HG02852 (cell line): Measurements from ENCODE around the gene SLC23A3.

ENCODE experiments used
- ATAC-seq: cut with Tn5 transposase; IDR thresholded peaks from one replicate; pipeline ENCODE4 v1.9.1; 2021; ENCODE audit warnings: mild to moderate bottlenecking, moderate library complexity; ENCODE audit not compliant: unreplicated experiment

SLC23A3 gene

GRCh38 chr2:219155054-219155644 is 14.7 kb downstream of the SLC23A3 start:
- no peak for ATAC-seq

GRCh38 chr2:219149667-219150066 is 20.2 kb downstream of the SLC23A3 start:
- no peak for ATAC-seq

- no peak for ATAC-seq
Observed at GRCh38 chr2:219142329-219142728, 27.5 kb downstream of the SLC23A3 start.

- ATAC-seq = no peak
Observed at GRCh38 chr2:219140722-219141121, 29.1 kb downstream of the SLC23A3 start.

- ATAC-seq = no peak
Observed at GRCh38 chr2:219133976-219134375, 35.9 kb downstream of the SLC23A3 start.

GRCh38 chr2:219131744-219132143 is 38.1 kb downstream of the SLC23A3 start:
- ATAC-seq = no peak

- no peak for ATAC-seq
Observed at GRCh38 chr2:219131327-219131726, 38.5 kb downstream of the SLC23A3 start.

GRCh38 chr2:219129589-219129988 is 40.2 kb downstream of the SLC23A3 start:
- ATAC-seq = no peak

GRCh38 chr2:219128396-219128795 is 41.4 kb downstream of the SLC23A3 start:
- ATAC-seq = no peak

- no peak for ATAC-seq
Observed at GRCh38 chr2:219127037-219127635, 42.7 kb downstream of the SLC23A3 start.

GRCh38 chr2:219126555-219126954 is 43.3 kb downstream of the SLC23A3 start:
- no peak for ATAC-seq

- ATAC-seq = no peak
Observed at GRCh38 chr2:219125886-219126270, 44.0 kb downstream of the SLC23A3 start.

- ATAC-seq = no peak
Observed at GRCh38 chr2:219125225-219125885, 44.5 kb downstream of the SLC23A3 start.

GRCh38 chr2:219124381-219125110 is 45.3 kb downstream of the SLC23A3 start:
- no peak for ATAC-seq

GRCh38 chr2:219123356-219124135 is 46.3 kb downstream of the SLC23A3 start:
- ATAC-seq = no peak

- ATAC-seq = no peak
Observed at GRCh38 chr2:219122202-219122980, 47.4 kb downstream of the SLC23A3 start.

GRCh38 chr2:219120082-219120481 is 49.7 kb downstream of the SLC23A3 start:
- ATAC-seq = no peak

GRCh38 chr2:219119422-219120043 is 50.3 kb downstream of the SLC23A3 start:
- no peak for ATAC-seq

GRCh38 chr2:219118504-219118903 is 51.3 kb downstream of the SLC23A3 start:
- no peak for ATAC-seq
